ENCODE data around the gene KRT14.
"Not testable (repeated sequence)": the region's sequence is repeated elsewhere in the genome, so short reads cannot be mapped to it uniquely, and the experiment has no call there.

KRT14 gene

GRCh38 chr17:41576740-41577139 is 10.0 kb downstream of the KRT14 start:
- not testable (repeated sequence) for DNase-seq

- DNase-seq: no peak
Measured at GRCh38 chr17:41575336-41575735, 11.4 kb downstream of the KRT14 start.

- no peak for DNase-seq
Measured at GRCh38 chr17:41571561-41572434, 14.9 kb downstream of the KRT14 start, which contains the start of gene KRT9. TSS of gene KRT9 (minus strand) at chr17:41572059. CDS start at chr17:41571992, 67 bp downstream.

GRCh38 chr17:41567317-41567716 is 19.4 kb downstream of the KRT14 start:
- DNase-seq: no peak

GRCh38 chr17:41565338-41565737 is 21.4 kb downstream of the KRT14 start:
- DNase-seq: no peak

- DNase-seq: no peak
Measured at GRCh38 chr17:41563607-41564170, 23.0 kb downstream of the KRT14 start.

GRCh38 chr17:41561554-41561953 is 25.1 kb downstream of the KRT14 start:
- no peak for DNase-seq

GRCh38 chr17:41559548-41559947 is 27.1 kb downstream of the KRT14 start:
- DNase-seq: peak; percentile 45

GRCh38 chr17:41556931-41557330 is 29.8 kb downstream of the KRT14 start:
- DNase-seq: no peak

GRCh38 chr17:41556306-41556705 is 30.4 kb downstream of the KRT14 start:
- no peak for DNase-seq

- DNase-seq: no peak
Measured at GRCh38 chr17:41555105-41555887, 31.4 kb downstream of the KRT14 start.

- no peak for DNase-seq
Measured at GRCh38 chr17:41553987-41554680, 32.6 kb downstream of the KRT14 start.

GRCh38 chr17:41553176-41553575 is 33.5 kb downstream of the KRT14 start:
- peak; percentile 31 for DNase-seq

- DNase-seq: no peak
Measured at GRCh38 chr17:41552455-41552854, 34.2 kb downstream of the KRT14 start.

GRCh38 chr17:41551365-41551764 is 35.3 kb downstream of the KRT14 start:
- DNase-seq: no peak

GRCh38 chr17:41549596-41550039 is 37.1 kb downstream of the KRT14 start:
- no peak for DNase-seq

GRCh38 chr17:41548844-41549595 is 37.7 kb downstream of the KRT14 start:
- peak; percentile 89 for DNase-seq

GRCh38 chr17:41547921-41548843 is 38.5 kb downstream of the KRT14 start:
- DNase-seq: peak; percentile 100

GRCh38 chr17:41547378-41547841 is 39.3 kb downstream of the KRT14 start:
- DNase-seq: peak; percentile 89

GRCh38 chr17:41546819-41547218 is 39.9 kb downstream of the KRT14 start:
- DNase-seq: no peak
